SK-N-MC (cell line): ENCODE measurements around the gene FER.
A peak's percentile ranks its signal among the peaks of the same experiment; 100 is the strongest.
"Not testable (repeated sequence)": the region's sequence is repeated elsewhere in the genome, so short reads cannot be mapped to it uniquely, and the experiment has no call there.

Source experiments
- DNase-seq: peaks from one replicate; pipeline ENCODE4 v3.0.0-alpha.2; 2011; ENCODE audit warnings: low read depth, low spot score
- H3K27ac ChIP-seq: fragments of 200-600 bp; sonication (generic); 2 replicates; pipeline ENCODE4 v1.5.1; 2016; ENCODE audit warnings: mixed run types
- H3K36me3 ChIP-seq: fragments of 200-600 bp; sonication (generic); 2 replicates; pipeline ENCODE4 v1.6.1; 2017; ENCODE audit warnings: antibody characterized with exemption, low read length, mixed read lengths; ENCODE audit not compliant: insufficient read depth
- H3K4me3 ChIP-seq: fragments of 200-600 bp; sonication (generic); 2 replicates; pipeline ENCODE4 v1.5.1; 2016
- H3K9ac ChIP-seq: fragments of 200-600 bp; sonication (generic); 2 replicates; pipeline ENCODE4 v1.8.0; 2017; ENCODE audit warnings: mixed run types, mixed read lengths; ENCODE audit not compliant: insufficient read length
- H3K9me3 ChIP-seq: fragments of 200-600 bp; sonication (generic); 2 replicates; pipeline ENCODE4 v1.6.1; 2017; ENCODE audit warnings: low read depth, mild to moderate bottlenecking, antibody characterized with exemption, low read length, moderate library complexity, mixed read lengths
- EZH2 ChIP-seq: fragments of 200-600 bp; sonication (generic); IDR thresholded peaks from one replicate; pipeline ENCODE4 v1.6.1; 2017; ENCODE audit warnings: antibody characterized with exemption
- FOXP2 ChIP-seq: optimal IDR thresholded peaks from 2 replicates; pipeline ENCODE3; 2011; ENCODE audit warnings: mild to moderate bottlenecking, moderate library complexity; ENCODE audit not compliant: insufficient read depth; ENCODE audit errors: extremely low read length, control extremely low read depth
- POLR2AphosphoS5 ChIP-seq: IDR thresholded peaks from 2 replicates; pipeline ENCODE4 v1.6.1; 2012; ENCODE audit warnings: mild to moderate bottlenecking, low read depth, low read length, borderline replicate concordance

FER gene

DNA sequence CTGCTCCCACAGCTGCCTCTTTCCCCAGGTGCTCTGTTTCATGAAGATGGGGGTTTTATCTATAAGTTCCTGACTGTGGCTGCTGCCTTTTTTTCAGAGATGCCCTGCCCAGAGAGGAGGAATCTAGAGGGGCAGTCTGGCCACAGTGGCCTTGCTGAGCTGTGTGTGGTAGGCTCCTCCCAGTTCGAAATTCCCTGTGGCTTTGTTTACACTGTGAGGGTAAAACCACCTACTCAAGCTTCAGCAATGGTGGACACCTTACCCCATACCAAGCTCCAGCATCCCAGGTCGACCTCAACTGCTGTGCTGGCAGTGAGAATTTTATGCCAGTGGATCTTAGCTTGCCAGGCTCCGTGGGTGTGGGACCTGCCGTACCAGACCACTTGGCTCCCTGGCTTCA, 250.0 kb downstream of the FER start:
- TF ChIP-seq POLR2AphosphoS5 (no peak), EZH2 (no peak), FOXP2 (no peak)
- no peak for DNase-seq
- H3K9me3 ChIP-seq = no peaks in the 10 kb centered on the region
- H3K36me3 ChIP-seq = no peaks in the 10 kb centered on the region
- H3K9ac ChIP-seq = no peak overlapping the region
- H3K27ac ChIP-seq = no peak overlapping the region
- H3K4me3 ChIP-seq = no peak overlapping the region

DNA sequence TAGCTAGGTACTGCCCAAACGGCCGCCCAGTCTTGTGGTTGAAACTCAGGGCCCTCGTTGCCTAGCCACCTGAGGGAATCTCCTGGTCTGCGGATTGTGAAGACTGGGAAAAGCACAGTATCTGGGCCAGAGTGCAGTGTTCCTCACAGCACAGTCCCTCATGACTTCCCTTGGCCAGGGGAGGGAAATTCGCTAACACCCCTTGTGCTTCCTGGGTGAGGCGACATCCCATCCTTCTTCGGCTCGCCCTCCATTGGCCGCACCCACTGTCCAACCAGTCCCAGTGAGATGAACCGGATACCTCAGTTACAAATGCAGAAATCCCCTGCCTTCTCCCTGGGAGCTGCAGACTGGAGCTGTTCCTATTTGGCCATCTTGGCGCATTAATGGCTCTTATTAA, 250.5 kb downstream of the FER start:
- Histone ChIP-seq H3K4me3 (no peak overlapping the region), H3K9ac (no peak overlapping the region), H3K36me3 (no peaks in the 10 kb centered on the region), H3K27ac (no peak overlapping the region), H3K9me3 (no peaks in the 10 kb centered on the region)
- DNase-seq = no peak
- TF ChIP-seq EZH2 (no peak), POLR2AphosphoS5 (no peak), FOXP2 (no peak)

DNA sequence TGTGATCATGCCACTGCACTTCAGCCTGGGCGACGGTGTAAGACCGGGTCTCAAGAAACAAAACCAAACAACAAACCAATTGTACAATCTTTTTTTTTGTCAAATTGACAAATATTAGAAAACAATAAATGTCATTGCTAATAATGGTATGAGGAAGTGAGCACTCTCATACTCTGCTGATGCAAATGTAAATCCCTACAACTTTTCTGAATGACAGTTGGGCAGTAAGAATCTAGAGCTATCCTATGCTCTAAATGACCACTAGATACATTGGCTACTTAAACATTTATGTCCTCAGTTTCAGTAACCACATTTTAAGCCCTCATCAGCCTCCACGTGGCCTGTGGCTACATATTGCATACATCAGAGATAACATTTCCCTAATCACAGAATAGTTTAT, 256.2 kb downstream of the FER start:
- Histone ChIP-seq H3K9me3 (no peaks in the 10 kb centered on the region), H3K9ac (no peak overlapping the region), H3K4me3 (no peak overlapping the region), H3K27ac (no peak overlapping the region), H3K36me3 (no peaks in the 10 kb centered on the region)
- DNase-seq = no peak
- no peak for TF ChIP-seq EZH2
- TF ChIP-seq POLR2AphosphoS5 = no peak
- no peak for TF ChIP-seq FOXP2

DNA sequence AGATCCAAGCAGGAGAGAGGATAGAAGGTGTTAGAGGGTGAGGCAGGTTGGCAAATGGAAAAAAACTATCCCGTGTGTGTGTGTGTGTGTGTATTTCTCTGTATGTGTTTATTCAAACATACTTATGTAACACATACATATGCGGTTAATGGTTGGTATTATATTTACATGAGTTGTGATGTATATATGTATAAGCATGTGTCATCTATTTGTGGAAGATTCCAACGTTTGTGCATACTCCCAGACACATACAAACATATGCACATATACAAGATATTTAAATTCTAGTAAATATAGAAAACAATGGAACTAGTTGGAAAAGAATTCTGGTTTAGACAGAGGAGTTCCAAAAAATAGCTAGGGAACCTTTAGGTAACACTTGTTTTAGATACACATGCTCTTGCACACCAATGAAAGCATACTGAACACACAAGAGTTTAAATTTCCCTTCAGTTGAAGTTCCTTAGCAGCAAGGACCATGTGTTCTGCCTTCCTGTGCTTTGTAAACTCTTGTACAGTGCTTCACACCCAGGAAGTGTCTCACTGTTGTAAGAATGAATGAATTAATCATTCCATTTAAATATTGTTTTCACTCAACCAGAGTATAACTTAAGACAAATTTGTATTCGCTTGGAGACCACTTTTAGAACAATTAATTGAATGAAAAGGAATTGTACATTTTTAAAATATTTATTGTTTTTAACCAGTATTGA, 257.8 kb downstream of the FER start:
- no peak overlapping the region for H3K4me3 ChIP-seq
- no peak overlapping the region for H3K27ac ChIP-seq
- H3K9ac ChIP-seq = no peak overlapping the region
- H3K9me3 ChIP-seq = no peaks in the 10 kb centered on the region
- TF ChIP-seq POLR2AphosphoS5 (no peak), EZH2 (no peak), FOXP2 (no peak)
- DNase-seq = no peak
- H3K36me3 ChIP-seq = no peaks in the 10 kb centered on the region

DNA sequence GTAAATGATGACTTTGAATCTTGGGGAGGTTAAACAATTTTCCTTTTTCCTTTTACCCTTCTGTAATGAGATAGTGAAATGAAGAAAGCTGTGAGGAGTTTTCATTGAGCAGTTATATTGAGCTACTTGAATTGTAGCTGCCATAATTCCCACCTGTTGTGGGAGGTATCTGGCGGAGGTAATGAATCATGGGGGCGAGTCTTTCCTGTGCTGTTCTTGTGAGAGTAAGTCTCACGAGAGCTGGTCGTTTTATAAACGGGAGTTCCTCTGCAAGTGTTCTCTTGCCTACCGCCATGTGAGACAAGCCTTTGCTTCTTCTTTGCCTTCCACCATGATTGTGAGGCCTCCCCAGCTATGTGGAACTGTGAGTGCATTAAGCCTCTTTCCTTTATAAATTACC, 258.4 kb downstream of the FER start:
- Histone ChIP-seq H3K9me3 (no peaks in the 10 kb centered on the region), H3K27ac (no peak overlapping the region), H3K36me3 (no peaks in the 10 kb centered on the region), H3K9ac (no peak overlapping the region), H3K4me3 (no peak overlapping the region)
- no peak for DNase-seq
- TF ChIP-seq FOXP2 (no peak), POLR2AphosphoS5 (no peak), EZH2 (no peak)

DNA sequence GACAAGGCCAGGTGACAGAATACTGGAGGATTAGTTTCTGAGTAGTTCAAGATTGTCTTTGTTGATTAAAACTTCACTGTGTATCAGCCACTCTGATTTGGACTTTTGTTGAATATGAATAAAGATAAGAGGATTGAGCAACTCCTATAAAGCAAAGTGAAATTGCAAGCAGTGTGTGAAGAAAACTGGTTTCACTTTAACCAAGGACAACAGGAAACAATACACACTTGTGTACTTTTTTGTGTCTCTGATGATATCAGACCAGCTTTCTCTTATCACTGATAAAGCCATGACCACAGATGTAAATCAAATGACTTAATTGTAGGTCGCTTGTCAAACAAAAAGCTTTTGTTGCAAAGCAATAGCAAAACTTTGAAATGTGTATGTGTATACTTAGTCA, 268.6 kb downstream of the FER start:
- TF ChIP-seq FOXP2 = no peak
- no peak for TF ChIP-seq POLR2AphosphoS5
- TF ChIP-seq EZH2 = no peak
- DNase-seq = no peak
- Histone ChIP-seq H3K9ac (no peak overlapping the region), H3K27ac (no peak overlapping the region), H3K36me3 (no peaks in the 10 kb centered on the region), H3K9me3 (no peaks in the 10 kb centered on the region), H3K4me3 (no peak overlapping the region)

DNA sequence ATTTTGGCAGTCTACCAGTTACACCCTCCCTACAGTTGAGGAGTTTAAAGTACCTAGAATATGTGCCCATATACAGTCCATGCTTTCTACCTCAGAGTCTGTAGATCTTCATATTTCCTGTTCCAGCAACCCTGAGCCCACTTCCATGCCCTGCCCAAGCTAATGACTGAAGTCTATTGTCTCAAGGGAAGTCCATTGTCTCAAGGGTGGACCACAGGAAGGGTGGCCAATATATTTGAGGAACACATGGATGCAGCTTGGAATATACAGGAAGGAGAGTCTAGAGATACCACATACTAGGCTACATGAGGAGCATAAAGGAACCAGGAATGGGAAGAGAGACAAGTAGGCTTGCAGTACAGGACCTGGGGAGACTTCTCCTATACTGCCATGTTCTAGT, 274.4 kb downstream of the FER start:
- no peak overlapping the region for H3K4me3 ChIP-seq
- no peak overlapping the region for H3K9ac ChIP-seq
- no peak for TF ChIP-seq POLR2AphosphoS5
- no peak for TF ChIP-seq FOXP2
- no peak for TF ChIP-seq EZH2
- no peaks in the 10 kb centered on the region for H3K36me3 ChIP-seq
- DNase-seq = no peak
- H3K27ac ChIP-seq = no peak overlapping the region
- H3K9me3 ChIP-seq = no peaks in the 10 kb centered on the region

DNA sequence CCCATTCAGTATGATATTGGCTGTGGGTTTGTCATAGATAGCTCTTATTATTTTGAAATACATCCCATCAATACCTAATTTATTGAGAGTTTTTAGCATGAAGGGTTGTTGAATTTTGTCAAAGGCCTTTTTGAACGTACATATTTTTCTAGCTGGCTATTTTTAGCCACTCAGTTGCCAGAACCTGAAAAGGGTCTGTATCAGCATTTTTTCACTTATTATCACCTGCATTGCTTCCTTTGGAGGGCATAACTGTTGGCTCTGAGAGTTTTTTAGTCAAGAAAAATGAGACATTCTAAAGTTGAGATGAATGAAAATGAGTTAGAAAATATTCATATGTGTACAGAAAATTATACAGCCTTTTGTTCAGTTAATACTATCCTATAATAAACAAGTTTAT, 278.0 kb downstream of the FER start:
- not testable (repeated sequence) for DNase-seq, H3K36me3 ChIP-seq, H3K9me3 ChIP-seq, H3K9ac ChIP-seq, H3K4me3 ChIP-seq
- H3K27ac ChIP-seq = peak overlapping the region; percentile 73; the same call in 1 of the 2 replicates

DNA sequence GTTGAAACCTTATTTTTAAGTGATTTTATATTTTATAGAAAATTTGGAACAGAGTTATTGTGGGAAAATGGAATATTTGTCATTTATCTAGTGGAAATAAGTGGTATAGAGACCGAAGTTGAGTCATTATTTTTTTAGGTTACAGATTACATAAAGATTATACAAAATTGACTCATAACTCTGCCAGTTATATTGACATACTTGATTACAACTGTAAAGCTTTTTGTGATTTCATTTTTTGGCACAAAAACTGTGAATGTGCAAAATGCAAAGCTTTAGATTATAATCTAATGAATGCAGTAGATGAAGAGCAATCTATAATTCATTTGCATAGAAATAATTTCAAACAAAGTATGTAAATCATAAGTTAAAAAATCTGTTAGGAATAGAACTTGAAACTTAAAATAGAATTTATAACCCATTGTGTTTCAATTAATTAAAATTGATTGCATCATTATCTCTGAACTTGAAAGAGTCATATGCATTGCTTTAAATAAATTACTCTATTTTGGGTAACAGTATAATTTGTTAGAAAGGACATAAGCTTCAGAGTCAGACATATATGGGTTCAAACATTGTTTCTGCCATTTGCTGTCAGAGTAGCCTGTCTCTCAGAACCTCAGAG, 280.4 kb downstream of the FER start:
- H3K9ac ChIP-seq = no peak overlapping the region
- H3K4me3 ChIP-seq = no peak overlapping the region
- no peak for DNase-seq
- 0 out of 2 replicates have a peak overlapping the region, but pooled peaks have one; percentile 7 for H3K27ac ChIP-seq
- no peaks in the 10 kb centered on the region for H3K36me3 ChIP-seq
- H3K9me3 ChIP-seq = no peaks in the 10 kb centered on the region
- TF ChIP-seq POLR2AphosphoS5 (no peak), EZH2 (no peak), FOXP2 (no peak)
